ENCODE results near the gene MBLAC1.

MBLAC1 gene

GRCh38 chr7:100157334-100158228 lies 30.8 kb downstream of the MBLAC1 start:
- no peak for TF ChIP-seq CTCF (IDR thresholded peaks at IDR 0.05; ENCODE audit: low read depth, low read length)
- TF ChIP-seq EZH2phosphoT487 (IDR thresholded peaks at IDR 0.05; ENCODE audit: low read depth), result no peak
- Histone ChIP-seq H3K9me3 (ENCODE audit: insufficient read depth, low read length) (no peaks in the 10 kb centered on the region), H4K20me1 (ENCODE audit: insufficient read depth, low read length) (peaks cover under 1% of the 10 kb centered on the region; the same call in 1 of the 2 replicates), H3K27me3 (ENCODE audit: low read depth, low read length) (no peaks in the 10 kb centered on the region), H3K36me3 (replicated peaks; ENCODE audit: low read depth, low read length) (peaks cover 26% of the 10 kb centered on the region), H3K27ac (ENCODE audit: low read length) (no peak overlapping the region), H3K79me2 (ENCODE audit: low read length) (peaks cover 9% of the 10 kb centered on the region; the same call in 1 of the 2 replicates), H3K9ac (ENCODE audit: low read length) (peak overlapping the region; percentile 71), H2AFZ (ENCODE audit: low read depth, low read length) (no peak overlapping the region), H3K4me3 (ENCODE audit: low read length) (peak overlapping the region; percentile 88), H3K4me1 (ENCODE audit: low read length) (peaks cover 19% of the 10 kb centered on the region), H3K4me2 (ENCODE audit: low read length) (peak overlapping the region; percentile 94)

- Histone ChIP-seq H3K4me3 (ENCODE audit: low read length) (peak within 1 kb of the TSS; percentile 88), H3K27me3 (ENCODE audit: low read depth, low read length) (peaks cover 5% of the 10 kb centered on the region; the same call in 1 of the 2 replicates), H3K9me3 (ENCODE audit: insufficient read depth, low read length) (no peaks in the 10 kb centered on the region), H2AFZ (ENCODE audit: low read depth, low read length) (peak within 1 kb of the TSS; percentile 30; the same call in 1 of the 2 replicates), H3K27ac (ENCODE audit: low read length) (peak within 1 kb of the TSS; percentile 15), H3K36me3 (replicated peaks; ENCODE audit: low read depth, low read length) (peaks cover 21% of the 10 kb centered on the region), H3K79me2 (ENCODE audit: low read length) (peaks cover 7% of the 10 kb centered on the region; the same call in 1 of the 2 replicates), H3K9ac (ENCODE audit: low read length) (peak within 1 kb of the TSS; percentile 71), H3K4me2 (ENCODE audit: low read length) (peak within 1 kb of the TSS; percentile 94), H3K4me1 (ENCODE audit: low read length) (peaks cover 18% of the 10 kb centered on the region), H4K20me1 (ENCODE audit: insufficient read depth, low read length) (no peaks in the 10 kb centered on the region; the same call in 1 of the 2 replicates)
- TF ChIP-seq CTCF (IDR thresholded peaks at IDR 0.05; ENCODE audit: low read depth, low read length) (no peak), EZH2phosphoT487 (IDR thresholded peaks at IDR 0.05; ENCODE audit: low read depth) (no peak)
Observed at GRCh38 chr7:100158229-100159098, 31.7 kb downstream of the MBLAC1 start, which contains the start of gene TRAPPC14. Gene TRAPPC14 (minus strand): TSS chr7:100158723. CDS start chr7:100158499, 224 bp downstream.

- H3K9me3 ChIP-seq (ENCODE audit: insufficient read depth, low read length), result no peaks in the 10 kb centered on the region
- peaks cover 8% of the 10 kb centered on the region; the same call in 1 of the 2 replicates for H3K27me3 ChIP-seq (ENCODE audit: low read depth, low read length)
- peaks cover 18% of the 10 kb centered on the region for H3K4me1 ChIP-seq (ENCODE audit: low read length)
- no peak overlapping the region for H3K27ac ChIP-seq (ENCODE audit: low read length)
- peak overlapping the region; percentile 88 for H3K4me3 ChIP-seq (ENCODE audit: low read length)
- no peak for TF ChIP-seq EZH2phosphoT487 (IDR thresholded peaks at IDR 0.05; ENCODE audit: low read depth)
- TF ChIP-seq CTCF (IDR thresholded peaks at IDR 0.05; ENCODE audit: low read depth, low read length), result no peak
- H3K9ac ChIP-seq (ENCODE audit: low read length), result peak overlapping the region; percentile 71
- H2AFZ ChIP-seq (ENCODE audit: low read depth, low read length), result 0 out of 2 replicates have a peak overlapping the region, but pooled peaks have one; percentile 30
- no peaks in the 10 kb centered on the region; the same call in 1 of the 2 replicates for H4K20me1 ChIP-seq (ENCODE audit: insufficient read depth, low read length)
- peak overlapping the region; percentile 63 for H3K4me2 ChIP-seq (ENCODE audit: low read length)
- peaks cover 7% of the 10 kb centered on the region; the same call in 1 of the 2 replicates for H3K79me2 ChIP-seq (ENCODE audit: low read length)
- H3K36me3 ChIP-seq (replicated peaks; ENCODE audit: low read depth, low read length), result peaks cover 14% of the 10 kb centered on the region
Observed at GRCh38 chr7:100159099-100159623, 32.4 kb downstream of the MBLAC1 start.
